GM18502 (cell line): ENCODE results near the gene TRDMT1.
A peak's percentile ranks its signal among the peaks of the same experiment; 100 is the strongest.

Experiments
- ATAC-seq: cut with Tn5 transposase; IDR thresholded peaks from one replicate; pipeline ENCODE4 v1.9.1; 2021; ENCODE audit warnings: mild to moderate bottlenecking; ENCODE audit not compliant: unreplicated experiment, poor library complexity

TRDMT1 gene, protein sequence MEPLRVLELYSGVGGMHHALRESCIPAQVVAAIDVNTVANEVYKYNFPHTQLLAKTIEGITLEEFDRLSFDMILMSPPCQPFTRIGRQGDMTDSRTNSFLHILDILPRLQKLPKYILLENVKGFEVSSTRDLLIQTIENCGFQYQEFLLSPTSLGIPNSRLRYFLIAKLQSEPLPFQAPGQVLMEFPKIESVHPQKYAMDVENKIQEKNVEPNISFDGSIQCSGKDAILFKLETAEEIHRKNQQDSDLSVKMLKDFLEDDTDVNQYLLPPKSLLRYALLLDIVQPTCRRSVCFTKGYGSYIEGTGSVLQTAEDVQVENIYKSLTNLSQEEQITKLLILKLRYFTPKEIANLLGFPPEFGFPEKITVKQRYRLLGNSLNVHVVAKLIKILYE

DNA sequence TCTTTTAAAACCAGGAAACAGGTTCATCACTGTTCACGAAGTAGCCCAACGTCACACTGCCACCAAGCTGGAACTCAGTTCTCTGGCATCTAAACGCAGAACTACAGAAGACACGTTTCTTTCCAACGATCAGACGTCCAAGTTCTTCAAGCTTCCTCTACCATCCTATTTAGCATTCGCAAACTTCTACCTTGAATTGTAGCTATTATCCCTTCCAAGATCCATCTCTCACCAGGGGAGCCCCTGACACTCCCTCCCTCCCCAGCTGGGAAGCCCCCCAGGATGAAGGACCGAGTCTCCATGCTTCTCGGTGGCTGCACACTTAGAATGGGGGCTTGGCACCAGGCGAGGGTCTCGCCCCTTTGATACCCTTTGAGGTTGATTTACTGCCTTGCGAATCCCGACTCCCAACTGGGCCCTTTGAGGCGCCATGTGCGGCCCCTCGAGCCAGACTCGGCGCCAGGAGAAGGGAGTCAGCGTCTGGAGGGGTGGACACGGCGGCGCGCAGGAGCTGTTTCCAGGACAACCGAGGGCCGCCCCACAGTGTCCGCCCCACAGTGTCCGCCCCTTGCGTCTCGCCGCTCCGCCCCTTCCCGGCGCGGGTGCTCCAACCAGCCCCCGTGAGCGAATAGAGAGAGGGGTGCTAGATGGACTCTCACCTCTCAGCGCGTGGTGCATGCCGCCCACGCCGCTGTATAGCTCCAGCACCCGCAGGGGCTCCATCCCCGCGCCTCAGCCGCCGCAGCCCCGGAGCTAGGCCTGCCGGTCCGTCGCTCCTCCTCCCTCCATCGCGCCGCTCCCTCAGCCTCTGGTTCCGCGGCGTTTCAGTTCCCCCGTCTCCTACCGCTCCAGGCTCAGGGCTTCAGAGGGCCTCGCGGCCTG lies at the start of gene TRDMT1:
Gene TRDMT1 (minus strand): TSS at position 761 of the 882 bp plus-strand sequence. CDS start 38 bp downstream, at position 723.
- ATAC-seq = peak; percentile 97

DNA sequence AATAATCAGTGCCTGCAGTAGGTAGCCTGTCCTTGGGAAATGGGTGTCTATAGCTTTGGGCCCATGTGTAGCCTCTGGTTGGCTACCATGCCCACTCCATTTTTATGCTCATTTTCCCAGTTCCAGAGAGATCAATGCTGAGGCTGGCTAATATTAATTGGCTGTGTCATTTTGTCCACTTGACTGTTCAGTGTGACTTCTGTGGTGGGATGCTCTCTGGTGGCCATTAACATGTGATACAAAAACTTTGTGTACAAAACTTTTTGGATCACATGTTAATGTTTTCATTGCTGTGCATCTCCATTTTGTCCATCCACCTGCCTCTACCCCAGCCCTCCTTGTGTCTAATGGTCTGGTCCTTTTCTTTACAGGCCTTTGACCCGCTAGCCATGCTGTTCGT lies 49.3 kb upstream of the TRDMT1 start:
- no peak for ATAC-seq

DNA sequence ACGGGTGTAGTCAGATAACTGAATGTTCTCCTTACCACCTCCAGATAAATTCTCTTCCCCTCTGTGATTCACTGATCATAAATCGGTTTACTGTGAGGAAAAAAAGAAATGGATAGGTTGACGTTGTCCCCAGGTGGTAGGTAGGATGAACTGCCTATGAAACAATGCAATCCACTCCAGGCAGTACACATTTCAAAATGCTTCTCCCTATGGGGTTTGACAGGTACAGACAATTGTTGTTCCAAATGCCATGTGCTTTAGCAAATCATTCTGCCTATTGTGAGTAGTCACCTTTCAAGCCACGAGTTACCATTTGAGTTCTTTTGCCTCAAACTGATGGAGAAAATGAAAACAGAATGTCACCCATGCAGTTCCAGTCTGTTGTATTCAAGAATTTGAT lies 48.3 kb upstream of the TRDMT1 start:
- no peak for ATAC-seq

DNA sequence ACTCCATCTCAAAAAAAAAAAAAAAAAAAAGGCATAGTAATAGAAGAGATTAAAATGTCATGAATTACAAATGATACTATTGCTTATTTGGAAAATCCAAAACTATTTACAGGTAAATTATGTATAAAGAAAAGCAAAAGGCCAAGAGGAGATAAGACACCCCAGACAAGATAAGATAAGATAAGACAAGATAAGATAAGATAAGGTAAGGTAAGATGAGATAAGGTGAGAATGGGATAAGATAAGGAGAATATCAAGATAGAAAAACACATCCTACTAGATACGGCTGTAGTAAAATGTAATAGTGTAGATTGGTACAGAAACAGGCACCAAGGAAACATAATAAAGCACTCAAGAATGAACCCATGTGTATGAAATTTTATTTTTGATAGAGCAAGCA lies 47.5 kb upstream of the TRDMT1 start:
- no peak for ATAC-seq

DNA sequence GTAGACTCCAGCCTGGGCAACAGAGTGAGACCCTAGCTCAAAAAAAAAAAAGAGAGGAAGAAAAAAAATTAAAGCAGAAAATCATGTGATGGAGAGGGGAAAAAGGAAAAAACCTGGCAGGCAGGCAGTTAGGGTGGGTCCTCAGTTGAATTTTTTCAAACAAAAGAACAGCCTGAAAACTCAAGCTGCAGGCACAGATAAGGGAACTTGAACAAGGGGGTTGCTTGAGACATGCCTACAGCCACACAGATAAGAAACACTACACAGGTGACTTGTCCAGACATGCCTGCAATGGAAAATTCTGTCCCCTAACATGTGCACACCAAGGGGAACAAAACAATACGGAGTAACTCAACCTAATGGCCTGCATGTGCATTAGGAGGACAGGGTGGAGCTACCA lies 45.7 kb upstream of the TRDMT1 start:
- no peak for ATAC-seq

DNA sequence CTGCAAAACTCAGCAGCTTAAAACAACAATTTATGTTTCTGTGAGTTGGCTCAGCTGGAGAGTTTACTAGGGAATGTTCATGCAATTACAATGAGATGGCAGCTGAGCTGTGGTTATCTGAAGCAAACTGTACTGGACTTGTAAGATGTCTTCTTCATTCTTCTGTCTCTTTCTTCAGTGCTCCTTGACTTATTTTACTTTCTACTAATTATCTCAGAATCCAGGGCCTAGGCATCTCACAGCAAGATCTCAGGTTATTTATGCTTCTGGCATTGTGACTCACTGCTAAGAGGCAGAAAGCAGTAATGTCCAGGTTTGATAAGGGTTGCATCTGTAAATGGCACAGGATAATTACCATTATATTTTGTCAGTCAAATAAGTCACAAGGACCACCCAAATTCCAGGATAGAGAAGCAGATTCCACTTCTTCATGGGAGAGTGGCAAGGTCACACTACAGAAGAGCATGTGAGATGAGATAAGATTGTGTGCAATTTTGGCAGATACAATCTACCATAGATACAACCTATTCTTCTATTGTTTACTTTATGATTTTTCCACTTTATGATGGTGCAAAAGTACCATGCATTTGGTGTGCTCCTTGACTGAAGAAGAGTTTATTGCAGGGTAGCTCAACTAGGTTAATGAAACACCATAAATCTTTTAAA lies 43.4 kb upstream of the TRDMT1 start:
- no peak for ATAC-seq

DNA sequence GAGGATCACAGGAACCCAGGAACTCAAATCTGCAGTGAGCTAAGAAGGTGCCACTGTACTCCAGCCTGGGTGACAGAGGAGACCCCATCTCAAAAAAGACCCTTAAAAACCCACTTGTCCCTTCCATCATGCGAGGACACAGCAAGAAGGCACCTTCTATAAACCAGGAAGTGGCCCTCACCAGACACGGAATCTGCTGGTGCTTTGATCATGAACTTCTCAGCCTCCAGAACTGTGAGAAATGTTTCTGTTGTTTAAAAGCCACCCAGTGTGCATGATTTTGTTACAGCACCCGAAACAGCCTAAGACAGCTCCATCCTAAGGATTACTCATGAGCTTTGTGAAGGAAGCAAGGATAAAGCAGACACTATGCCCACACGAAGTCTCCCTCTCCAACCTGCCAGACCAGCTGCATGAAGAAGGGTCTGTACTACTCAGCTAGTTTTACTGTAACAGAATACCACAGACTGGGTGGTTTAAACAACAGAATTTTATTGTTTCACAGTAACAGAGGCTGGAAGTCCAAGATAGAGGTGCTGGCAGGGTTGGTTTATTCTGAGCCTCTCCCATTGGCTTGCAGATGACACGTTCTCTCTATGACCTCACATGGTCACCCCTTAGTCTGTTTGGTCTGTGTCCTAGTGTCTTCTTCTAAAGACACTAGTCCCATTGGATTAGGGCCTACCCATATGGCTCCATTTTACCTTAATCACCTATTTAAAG lies 40.3 kb upstream of the TRDMT1 start:
- no peak for ATAC-seq

DNA sequence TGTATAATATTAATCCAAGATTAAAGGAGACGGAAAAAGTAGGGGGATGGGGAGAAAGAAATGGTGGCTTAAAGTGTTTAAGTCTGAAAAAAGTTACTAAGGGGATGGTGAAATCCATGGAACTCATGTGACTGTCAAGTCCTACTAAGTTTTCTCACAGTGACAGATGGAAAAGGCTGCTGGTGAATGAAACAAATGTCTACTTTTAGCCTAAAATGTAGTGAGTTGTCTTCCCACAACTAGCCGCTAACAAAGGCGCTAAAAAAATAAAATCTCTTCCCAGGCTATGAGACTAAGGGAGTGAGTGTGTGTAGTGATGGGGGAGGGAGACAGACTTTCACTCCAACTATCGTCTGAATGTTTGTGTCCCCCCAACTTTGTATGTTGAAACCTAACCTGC lies 39.1 kb upstream of the TRDMT1 start:
- no peak for ATAC-seq

DNA sequence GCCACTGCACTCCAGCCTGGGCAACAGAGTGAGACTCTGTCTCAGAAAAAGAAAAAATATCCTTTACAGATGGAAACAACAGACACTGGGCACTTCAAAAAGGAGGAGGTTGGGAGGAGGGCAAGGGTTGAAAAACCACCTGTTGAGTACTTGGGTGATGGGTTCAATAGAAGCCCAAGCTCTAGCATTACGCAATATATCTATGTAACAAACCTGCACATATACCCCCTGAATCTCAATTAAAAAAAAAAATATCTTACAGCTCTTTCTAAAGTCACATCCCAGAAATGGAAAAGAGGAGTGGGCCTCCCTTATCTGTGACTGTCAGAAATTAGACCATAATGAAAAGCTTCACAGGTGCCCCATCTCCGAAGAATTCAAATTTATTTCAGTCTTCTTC lies 38.6 kb upstream of the TRDMT1 start:
- ATAC-seq = no peak

DNA sequence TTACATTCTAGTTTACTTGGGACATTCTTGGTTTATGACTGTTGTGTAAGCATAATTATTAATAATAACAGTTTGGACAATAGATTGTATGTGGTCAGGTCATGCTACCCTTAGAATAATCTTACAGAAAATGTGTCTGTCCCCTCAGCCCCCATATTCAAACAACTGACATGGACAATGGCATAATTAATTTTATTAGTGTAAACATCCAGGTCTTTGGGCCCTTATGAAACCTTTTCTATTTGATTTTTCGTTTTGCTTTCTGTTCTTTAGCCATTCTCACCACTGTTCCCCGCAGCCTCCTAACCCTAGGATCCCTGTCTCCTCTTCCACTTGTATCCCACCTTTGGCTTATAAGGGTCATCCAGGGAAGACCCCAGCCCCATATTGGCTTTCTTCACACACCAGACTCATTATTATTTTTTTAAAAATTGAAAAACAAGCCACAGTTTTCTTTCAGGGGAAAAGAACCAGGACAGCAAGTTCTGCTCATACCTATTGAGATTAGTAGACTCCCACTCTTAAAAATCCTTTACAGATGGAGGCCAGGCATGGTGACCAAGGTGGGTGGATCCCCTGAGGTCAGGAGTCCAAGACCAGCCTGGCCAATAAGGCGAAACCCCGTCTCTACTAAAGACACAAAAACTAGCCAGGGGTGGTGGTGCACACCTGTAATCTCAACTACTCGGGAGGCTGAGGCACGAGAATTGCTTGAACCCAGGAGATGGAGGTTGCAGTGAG lies 38.0 kb upstream of the TRDMT1 start:
- no peak for ATAC-seq

DNA sequence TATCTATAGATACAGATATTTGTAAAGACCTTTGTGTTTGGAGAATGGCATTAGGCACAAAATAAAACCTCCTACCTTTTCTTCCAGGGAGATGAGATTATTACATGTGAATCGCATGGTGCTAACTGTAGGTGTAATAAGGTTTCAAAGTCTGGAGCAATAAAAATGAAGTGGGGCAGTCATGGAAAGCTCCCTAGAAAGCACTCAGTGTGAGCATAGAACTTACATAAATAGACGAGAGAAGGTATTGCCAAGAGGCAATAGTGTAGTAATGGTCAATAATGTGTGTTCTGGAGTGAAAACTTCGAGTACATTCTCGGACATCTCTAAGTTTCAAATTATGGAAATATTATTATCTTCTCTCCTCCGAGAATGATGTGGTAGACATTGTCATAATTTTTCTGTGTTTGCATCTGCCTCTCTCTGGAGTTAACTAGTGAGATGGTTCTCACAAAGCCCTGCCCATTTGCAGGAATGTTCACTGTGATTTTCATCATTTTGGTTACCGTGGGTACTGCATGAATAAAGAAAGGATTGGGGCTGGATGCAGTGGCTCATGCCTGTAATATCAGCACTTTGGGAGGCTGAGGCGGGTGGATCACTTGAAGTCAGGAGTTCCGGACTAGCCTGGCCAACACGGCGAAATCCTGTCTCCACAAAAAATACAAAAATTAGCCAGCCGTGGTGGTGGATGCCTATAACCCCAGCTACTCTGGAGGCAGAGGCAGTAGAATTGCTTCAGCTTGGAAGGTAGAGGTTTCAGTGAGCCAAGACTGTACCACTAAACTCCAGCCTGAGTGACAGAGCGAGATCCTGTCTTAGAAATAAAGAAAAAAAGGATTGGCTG lies 37.2 kb upstream of the TRDMT1 start:
- ATAC-seq = no peak

DNA sequence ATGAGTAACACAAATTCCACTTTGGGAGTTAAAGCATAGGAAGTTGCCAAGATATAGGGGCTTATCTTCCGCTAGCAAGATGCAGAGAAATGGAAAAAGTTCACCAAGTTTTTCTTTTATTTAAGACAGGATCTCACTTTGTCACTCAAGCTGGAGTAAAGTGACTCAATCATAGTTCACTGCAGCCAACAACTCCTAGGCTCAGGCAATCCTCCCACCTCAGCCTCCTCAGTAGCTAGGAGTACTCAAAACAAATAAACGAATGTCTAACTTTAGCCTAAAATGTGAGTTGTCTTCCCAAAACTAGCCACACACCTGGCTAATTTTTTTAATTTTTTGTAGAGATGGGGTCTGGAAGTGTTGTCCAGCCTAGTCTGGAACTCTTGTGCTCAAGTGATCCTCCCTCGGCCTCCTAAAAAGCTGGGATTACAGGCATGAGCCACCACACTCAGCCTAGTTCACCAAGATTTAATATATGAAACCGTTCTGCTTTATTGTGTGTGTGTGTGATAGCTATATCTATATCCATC lies 36.5 kb upstream of the TRDMT1 start:
- ATAC-seq = no peak

DNA sequence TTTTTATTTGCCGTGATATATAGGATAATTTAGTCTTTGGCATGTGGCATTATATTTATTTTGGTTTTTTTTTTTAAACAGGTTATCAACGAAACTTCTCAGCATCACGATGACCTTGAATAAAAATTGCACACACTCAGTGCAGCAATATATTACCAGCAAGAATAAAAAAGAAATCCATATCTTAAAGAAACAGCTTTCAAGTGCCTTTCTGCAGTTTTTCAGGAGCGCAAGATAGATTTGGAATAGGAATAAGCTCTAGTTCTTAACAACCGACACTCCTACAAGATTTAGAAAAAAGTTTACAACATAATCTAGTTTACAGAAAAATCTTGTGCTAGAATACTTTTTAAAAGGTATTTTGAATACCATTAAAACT lies 35.7 kb upstream of the TRDMT1 start:
- no peak for ATAC-seq

DNA sequence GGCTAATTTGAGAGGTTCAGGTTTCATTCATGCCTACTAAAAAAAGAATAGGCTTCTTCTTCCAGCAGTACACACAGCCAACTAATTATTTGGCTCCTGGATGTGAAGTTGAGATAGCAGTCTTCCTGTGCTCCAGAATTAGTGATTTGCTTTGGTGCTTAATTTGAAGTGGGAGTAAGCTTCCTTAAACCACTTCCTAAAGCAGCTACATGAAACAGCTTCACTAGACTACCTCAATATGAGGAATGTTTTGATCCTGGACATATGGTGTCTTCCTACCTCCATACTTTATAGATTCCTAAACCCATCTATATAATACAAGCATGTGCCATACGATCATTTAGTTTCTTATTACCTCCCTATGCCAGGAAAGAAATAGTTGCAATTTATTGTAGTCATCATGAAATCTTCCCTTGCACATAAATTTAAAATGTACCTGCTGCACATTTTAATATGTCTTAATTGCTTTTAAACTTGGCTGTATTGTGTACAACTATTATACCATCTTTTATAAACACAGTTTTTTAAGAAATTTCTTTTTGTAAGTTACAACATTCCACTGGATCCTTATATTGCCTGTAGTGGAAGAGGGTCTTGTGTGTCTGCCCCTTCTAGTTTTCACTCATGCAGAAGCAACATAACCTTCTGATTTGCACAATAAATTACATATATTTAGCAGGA lies 35.1 kb upstream of the TRDMT1 start:
- ATAC-seq = no peak

DNA sequence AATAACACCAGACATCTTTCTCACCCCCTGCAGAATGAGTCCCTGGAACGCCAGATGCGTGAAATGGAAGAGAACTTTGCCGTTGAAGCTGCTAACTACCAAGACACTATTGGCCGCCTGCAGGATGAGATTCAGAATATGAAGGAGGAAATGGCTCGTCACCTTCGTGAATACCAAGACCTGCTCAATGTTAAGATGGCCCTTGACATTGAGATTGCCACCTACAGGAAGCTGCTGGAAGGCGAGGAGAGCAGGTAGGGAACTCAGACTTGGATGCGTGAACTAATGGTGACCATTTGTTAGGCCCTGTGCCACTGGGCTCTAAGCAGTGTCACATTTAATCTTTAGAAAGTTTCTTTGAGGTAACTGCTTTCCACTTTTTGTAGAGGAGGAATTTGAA lies 33.7 kb upstream of the TRDMT1 start:
- no peak for ATAC-seq

DNA sequence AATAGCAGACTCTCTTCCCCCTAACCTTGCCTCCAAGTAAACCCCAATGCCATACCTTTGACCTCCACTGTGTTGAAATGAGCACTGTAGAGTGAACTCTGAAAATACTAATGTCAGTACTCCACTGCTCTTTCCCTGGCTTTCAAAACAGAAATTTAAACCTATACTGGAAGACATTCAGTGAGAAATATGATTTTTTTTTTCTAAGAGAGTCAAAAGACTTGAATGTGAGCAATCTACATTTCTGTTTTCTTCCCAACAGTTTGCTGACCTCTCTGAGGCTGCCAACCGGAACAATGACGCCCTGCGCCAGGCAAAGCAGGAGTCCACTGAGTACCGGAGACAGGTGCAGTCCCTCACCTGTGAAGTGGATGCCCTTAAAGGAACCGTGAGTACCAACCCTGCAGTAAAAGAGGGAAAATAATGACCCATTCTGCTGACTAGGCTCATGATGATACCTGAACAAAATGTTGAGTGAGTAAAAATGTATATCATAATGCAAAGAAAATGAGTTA lies 33.0 kb upstream of the TRDMT1 start:
- no peak for ATAC-seq

DNA sequence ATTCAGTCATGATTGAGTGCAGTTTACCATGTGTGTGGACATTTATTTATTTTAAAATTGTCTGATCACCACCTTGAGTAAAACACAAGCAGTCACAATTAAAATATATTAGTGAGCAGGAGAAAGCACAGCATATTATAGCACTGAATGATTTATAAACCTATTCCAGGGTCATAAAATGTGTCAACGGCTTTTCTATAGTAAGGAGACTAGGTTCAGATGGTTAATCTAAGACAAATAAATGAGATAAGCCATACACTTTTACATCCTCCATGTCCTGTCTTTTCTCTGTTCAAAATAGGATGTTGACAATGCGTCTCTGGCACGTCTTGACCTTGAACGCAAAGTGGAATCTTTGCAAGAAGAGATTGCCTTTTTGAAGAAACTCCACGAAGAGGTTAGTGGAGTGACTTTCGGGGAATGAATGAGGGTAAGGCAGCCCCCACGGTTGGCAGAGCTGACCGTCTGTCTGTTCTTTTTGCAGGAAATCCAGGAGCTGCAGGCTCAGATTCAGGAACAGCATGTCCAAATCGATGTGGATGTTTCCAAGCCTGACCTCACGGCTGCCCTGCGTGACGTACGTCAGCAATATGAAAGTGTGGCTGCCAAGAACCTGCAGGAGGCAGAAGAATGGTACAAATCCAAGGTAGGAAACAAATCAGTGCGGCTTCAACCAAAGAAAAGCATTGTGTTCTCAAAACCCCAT lies 32.0 kb upstream of the TRDMT1 start:
- no peak for ATAC-seq
